Endothelial cell (in vitro differentiated cells): ENCODE results near the gene DZIP1. TPM values are rescaled to one million over a fixed set of nuclear protein-coding genes. Genes with fewer than 3 reads are reported as not detected.
A peak's percentile ranks its signal among the peaks of the same experiment; 100 is the strongest.

Experiments
- DNase-seq: peaks from one replicate; pipeline ENCODE4 v3.0.0; 2021; ENCODE audit warnings: low spot score
- H3K27ac Mint-ChIP-seq: one replicate; pipeline ENCODE4 v1.8.0; 2021; ENCODE audit warnings: mixed read lengths, inconsistent platforms; ENCODE audit not compliant: unreplicated experiment
- H3K27me3 Mint-ChIP-seq: one replicate; pipeline ENCODE4 v1.8.0; 2021; ENCODE audit warnings: mild to moderate bottlenecking, moderate library complexity, mixed read lengths, inconsistent platforms; ENCODE audit not compliant: unreplicated experiment
- H3K36me3 Mint-ChIP-seq: one replicate; pipeline ENCODE4 v1.8.0; 2021; ENCODE audit warnings: mild to moderate bottlenecking, low read depth, mixed read lengths, inconsistent platforms; ENCODE audit not compliant: unreplicated experiment
- H3K4me1 Mint-ChIP-seq: one replicate; pipeline ENCODE4 v1.8.0; 2021; ENCODE audit warnings: mild to moderate bottlenecking, mixed read lengths, inconsistent platforms; ENCODE audit not compliant: unreplicated experiment
- H3K4me3 Mint-ChIP-seq: one replicate; pipeline ENCODE4 v1.8.0; 2021; ENCODE audit warnings: mild to moderate bottlenecking, mixed read lengths, inconsistent platforms; ENCODE audit not compliant: unreplicated experiment
- H3K9me3 Mint-ChIP-seq: one replicate; pipeline ENCODE4 v1.8.0; 2021; ENCODE audit warnings: mixed read lengths, inconsistent platforms; ENCODE audit not compliant: unreplicated experiment
- total RNA-seq: library from RNA; stranded (reverse); fragmentation: NEBNext Ultra II Directional; extraction: Animal tissue kit (Norgen Biotek cat#: 25700); gene quantifications from one replicate; pipeline ENCODE4 v1.2.1, GENCODE V29; 2021; ENCODE audit not compliant: unreplicated experiment
- TF ChIP-seq, protein P1 (sequence below): fragments of 200-600 bp; sonication (generic); IDR thresholded peaks from one replicate; pipeline ENCODE4 v1.5.0; 2021; ENCODE audit warnings: antibody characterized with exemption; ENCODE audit not compliant: unreplicated experiment

Gene DZIP1
- total RNA-seq, 1 donor from 2014 or later = 39.7 TPM

GRCh38 chr13:95553581-95554385 is 90.7 kb downstream of the DZIP1 start:
- Mint-ChIP-seq H3K27me3 (peaks cover 8% of the 10 kb centered on the region), H3K27ac (no peak overlapping the region)
- DNase-seq = peak; percentile 23

DNA sequence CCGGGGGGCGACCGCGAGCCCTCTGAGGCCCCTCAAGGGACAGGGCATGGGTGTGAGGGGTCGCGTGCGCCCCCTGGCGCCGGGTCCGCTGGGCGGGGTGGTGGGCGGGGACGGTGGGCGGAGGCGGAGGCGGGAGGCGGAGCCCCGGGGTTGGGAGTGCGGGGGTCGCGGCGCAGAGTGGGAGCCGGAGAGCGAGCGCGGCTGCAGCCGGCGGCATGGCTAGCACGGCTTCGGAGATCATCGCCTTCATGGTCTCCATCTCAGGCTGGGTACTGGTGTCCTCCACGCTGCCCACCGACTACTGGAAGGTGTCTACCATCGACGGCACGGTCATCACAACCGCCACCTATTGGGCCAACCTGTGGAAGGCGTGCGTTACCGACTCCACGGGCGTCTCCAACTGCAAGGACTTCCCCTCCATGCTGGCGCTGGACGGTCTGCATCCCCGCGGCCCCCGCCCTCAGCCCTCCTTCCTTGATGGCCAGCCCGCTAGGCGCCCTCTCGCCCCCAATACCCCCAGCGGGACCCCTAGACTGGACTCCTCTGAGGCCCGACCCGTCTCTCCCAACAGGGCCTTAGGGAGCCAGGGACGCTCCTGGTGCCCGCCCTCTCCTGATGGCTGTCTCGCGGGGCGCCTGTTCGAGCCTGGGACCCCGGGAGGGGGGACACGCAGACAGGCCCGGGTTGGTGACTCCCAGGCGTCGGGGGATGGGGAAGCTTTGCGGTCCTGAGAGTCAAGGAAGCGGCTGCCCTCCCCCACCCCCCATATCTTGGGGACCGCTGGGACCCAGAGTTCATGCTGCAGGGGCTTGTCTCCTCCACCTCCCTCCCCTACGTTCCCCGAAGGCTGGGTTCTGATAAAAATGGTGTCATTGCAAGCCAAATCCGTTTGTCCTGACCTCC is 91.7 kb downstream of the DZIP1 start, which contains the start of gene CLDN10:
TSS of gene CLDN10 (plus strand) at position 182 of the 903 bp plus-strand sequence. CDS start at position 216, 34 bp downstream.
- no peak within 1 kb of the TSS for H3K27ac Mint-ChIP-seq
- no peaks in the 10 kb centered on the region for H3K9me3 Mint-ChIP-seq
- peak; percentile 78 for DNase-seq
- peaks cover 8% of the 10 kb centered on the region for H3K27me3 Mint-ChIP-seq
- H3K36me3 Mint-ChIP-seq = peaks cover 8% of the 10 kb centered on the region
- TF ChIP-seq, protein P1, sequence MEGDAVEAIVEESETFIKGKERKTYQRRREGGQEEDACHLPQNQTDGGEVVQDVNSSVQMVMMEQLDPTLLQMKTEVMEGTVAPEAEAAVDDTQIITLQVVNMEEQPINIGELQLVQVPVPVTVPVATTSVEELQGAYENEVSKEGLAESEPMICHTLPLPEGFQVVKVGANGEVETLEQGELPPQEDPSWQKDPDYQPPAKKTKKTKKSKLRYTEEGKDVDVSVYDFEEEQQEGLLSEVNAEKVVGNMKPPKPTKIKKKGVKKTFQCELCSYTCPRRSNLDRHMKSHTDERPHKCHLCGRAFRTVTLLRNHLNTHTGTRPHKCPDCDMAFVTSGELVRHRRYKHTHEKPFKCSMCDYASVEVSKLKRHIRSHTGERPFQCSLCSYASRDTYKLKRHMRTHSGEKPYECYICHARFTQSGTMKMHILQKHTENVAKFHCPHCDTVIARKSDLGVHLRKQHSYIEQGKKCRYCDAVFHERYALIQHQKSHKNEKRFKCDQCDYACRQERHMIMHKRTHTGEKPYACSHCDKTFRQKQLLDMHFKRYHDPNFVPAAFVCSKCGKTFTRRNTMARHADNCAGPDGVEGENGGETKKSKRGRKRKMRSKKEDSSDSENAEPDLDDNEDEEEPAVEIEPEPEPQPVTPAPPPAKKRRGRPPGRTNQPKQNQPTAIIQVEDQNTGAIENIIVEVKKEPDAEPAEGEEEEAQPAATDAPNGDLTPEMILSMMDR = peak; percentile 73
- peak within 1 kb of the TSS; percentile 85 for H3K4me3 Mint-ChIP-seq
- H3K4me1 Mint-ChIP-seq = peaks cover 11% of the 10 kb centered on the region

More at GRCh38 chr13:95553581-95554385, 90.7 kb downstream of the DZIP1 start:
- Mint-ChIP-seq H3K4me1 (peaks cover 11% of the 10 kb centered on the region), H3K9me3 (no peaks in the 10 kb centered on the region), H3K36me3 (peaks cover 8% of the 10 kb centered on the region), H3K4me3 (peak overlapping the region; percentile 85)
- TF ChIP-seq, protein P1 = no peak

- peak overlapping the region; percentile 66 for H3K4me3 Mint-ChIP-seq
- no peak for DNase-seq
- H3K27me3 Mint-ChIP-seq = peaks cover 8% of the 10 kb centered on the region
- H3K36me3 Mint-ChIP-seq = peaks cover 8% of the 10 kb centered on the region
- no peaks in the 10 kb centered on the region for H3K9me3 Mint-ChIP-seq
- no peak overlapping the region for H3K27ac Mint-ChIP-seq
- H3K4me1 Mint-ChIP-seq = peaks cover 11% of the 10 kb centered on the region
- TF ChIP-seq, protein P1 = no peak
Observed at GRCh38 chr13:95552208-95552538, 92.3 kb downstream of the DZIP1 start.

DNA sequence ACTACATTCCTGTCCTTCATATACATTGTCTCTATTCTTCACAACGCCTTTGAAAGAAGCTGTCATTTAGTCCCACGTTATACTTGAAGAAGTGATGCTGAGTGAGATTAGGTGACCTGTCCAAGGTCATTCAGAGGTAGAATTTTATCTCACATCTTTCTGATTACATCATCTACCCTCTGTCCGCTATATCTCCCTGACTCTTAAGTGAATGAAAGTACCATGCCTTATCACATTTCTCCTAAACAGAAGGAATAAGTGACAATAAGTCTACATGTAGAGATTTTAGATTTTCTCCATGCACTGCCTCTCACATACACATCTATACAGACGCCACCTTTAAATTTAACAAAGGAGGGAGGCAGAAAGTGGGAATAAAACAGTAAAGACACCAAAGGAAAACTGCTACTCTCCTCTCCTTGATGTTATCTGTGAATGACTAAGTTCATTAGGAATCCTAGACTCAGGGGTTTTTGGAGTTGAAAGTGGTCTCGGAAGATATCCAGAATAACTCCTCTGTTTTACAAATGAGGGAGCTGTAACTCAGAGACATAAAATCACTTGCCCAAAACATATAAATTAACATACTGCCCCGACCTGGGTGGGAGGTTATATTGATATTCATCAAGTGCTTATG is 96.9 kb downstream of the DZIP1 start:
- no peak overlapping the region for H3K27ac Mint-ChIP-seq
- peaks cover 3% of the 10 kb centered on the region for H3K27me3 Mint-ChIP-seq

More for the DNA sequence above, 96.9 kb downstream of the DZIP1 start:
- TF ChIP-seq, protein P1 = no peak
- Mint-ChIP-seq H3K9me3 (no peaks in the 10 kb centered on the region), H3K4me3 (no peak overlapping the region), H3K4me1 (peaks cover 5% of the 10 kb centered on the region), H3K36me3 (peaks cover 5% of the 10 kb centered on the region)
- no peak for DNase-seq
